KMS-11 (cell line): ENCODE measurements around the gene ZRANB2.

Source experiments
- H2AFZ ChIP-seq: fragments of 200-600 bp; sonication (generic); 2 replicates; pipeline ENCODE4 v1.6.1; 2016; ENCODE audit warnings: antibody characterized with exemption, mixed run types, low read depth
- H3K27ac ChIP-seq: fragments of 200-600 bp; sonication (generic); 2 replicates; pipeline ENCODE4 v1.6.1; 2016; ENCODE audit warnings: mild to moderate bottlenecking, mixed run types
- H3K27me3 ChIP-seq: fragments of 200-600 bp; sonication (generic); 2 replicates; pipeline ENCODE4 v1.6.1; 2017; ENCODE audit warnings: mild to moderate bottlenecking, low read depth, mixed run types, moderate library complexity; ENCODE audit not compliant: insufficient read depth
- H3K36me3 ChIP-seq: fragments of 200-600 bp; sonication (generic); 2 replicates; pipeline ENCODE4 v1.6.1; 2017; ENCODE audit warnings: mild to moderate bottlenecking, mixed run types; ENCODE audit not compliant: insufficient read depth
- H3K4me1 ChIP-seq: fragments of 200-600 bp; sonication (generic); 2 replicates; pipeline ENCODE4 v1.6.1; 2016; ENCODE audit warnings: mild to moderate bottlenecking, low read depth, mixed run types; ENCODE audit not compliant: poor library complexity, severe bottlenecking
- H3K4me2 ChIP-seq: fragments of 200-600 bp; sonication (generic); 2 replicates; pipeline ENCODE4 v1.7.0; 2016; ENCODE audit warnings: mild to moderate bottlenecking, mixed run types
- H3K4me3 ChIP-seq: fragments of 200-600 bp; sonication (generic); IDR thresholded peaks from 2 replicates; pipeline ENCODE4 v1.6.1; 2017; ENCODE audit warnings: low read depth, low read length, mixed read lengths; ENCODE audit not compliant: insufficient read depth
- H3K79me2 ChIP-seq: fragments of 200-600 bp; sonication (generic); 2 replicates; pipeline ENCODE4 v1.6.1; 2016; ENCODE audit warnings: low read depth, mixed run types; ENCODE audit not compliant: insufficient read depth
- H3K9ac ChIP-seq: fragments of 200-600 bp; sonication (generic); 2 replicates; pipeline ENCODE4 v1.6.1; 2016; ENCODE audit warnings: mild to moderate bottlenecking, mixed run types
- H4K20me1 ChIP-seq: fragments of 200-600 bp; sonication (generic); 2 replicates; pipeline ENCODE4 v1.6.1; 2016; ENCODE audit warnings: mild to moderate bottlenecking, mixed run types; ENCODE audit not compliant: insufficient read depth
- TF ChIP-seq, protein P1 (sequence below): fragments of 200-600 bp; sonication (generic); conservative IDR thresholded peaks from 2 replicates; pipeline ENCODE4 v1.6.1; 2017; ENCODE audit warnings: low read depth, mild to moderate bottlenecking, antibody characterized with exemption, low read length, moderate library complexity, mixed read lengths

Gene ZRANB2

DNA sequence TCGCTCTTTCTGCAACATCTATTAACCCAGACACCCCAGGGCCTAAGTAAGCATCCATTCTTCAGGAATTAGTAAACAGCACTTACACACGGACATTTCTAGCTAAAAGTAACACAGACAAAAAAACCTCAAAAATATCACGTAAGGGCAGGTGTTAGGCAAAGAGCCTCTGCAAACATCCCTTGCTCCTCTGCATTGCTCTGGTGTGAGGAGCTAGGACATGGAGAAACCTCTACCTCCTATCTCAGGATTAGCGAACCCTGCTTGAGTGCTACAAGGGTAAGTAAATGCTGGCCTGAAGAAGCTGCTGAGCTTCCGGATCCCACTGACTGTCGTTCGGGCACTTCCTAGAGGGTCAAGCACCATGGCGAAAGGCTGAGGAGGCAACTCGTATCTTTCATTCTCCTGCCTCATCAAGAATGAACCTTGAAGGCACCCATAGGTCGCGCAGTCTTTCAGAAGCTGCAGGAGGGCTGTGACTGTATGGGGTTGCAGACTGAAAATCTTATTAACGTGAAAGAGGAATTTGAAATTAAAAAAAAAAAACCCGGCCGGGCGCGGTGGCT lies 35.3 kb downstream of the ZRANB2 start:
- Histone ChIP-seq H3K4me1 (peaks cover 4% of the 10 kb centered on the region), H3K36me3 (no peaks in the 10 kb centered on the region), H3K27ac (no peak overlapping the region), H4K20me1 (no peaks in the 10 kb centered on the region), H3K79me2 (no peaks in the 10 kb centered on the region), H2AFZ (no peak overlapping the region), H3K4me2 (no peak overlapping the region), H3K9ac (no peak overlapping the region), H3K27me3 (no peaks in the 10 kb centered on the region), H3K4me3 (no peak overlapping the region)
- TF ChIP-seq, protein P1, sequence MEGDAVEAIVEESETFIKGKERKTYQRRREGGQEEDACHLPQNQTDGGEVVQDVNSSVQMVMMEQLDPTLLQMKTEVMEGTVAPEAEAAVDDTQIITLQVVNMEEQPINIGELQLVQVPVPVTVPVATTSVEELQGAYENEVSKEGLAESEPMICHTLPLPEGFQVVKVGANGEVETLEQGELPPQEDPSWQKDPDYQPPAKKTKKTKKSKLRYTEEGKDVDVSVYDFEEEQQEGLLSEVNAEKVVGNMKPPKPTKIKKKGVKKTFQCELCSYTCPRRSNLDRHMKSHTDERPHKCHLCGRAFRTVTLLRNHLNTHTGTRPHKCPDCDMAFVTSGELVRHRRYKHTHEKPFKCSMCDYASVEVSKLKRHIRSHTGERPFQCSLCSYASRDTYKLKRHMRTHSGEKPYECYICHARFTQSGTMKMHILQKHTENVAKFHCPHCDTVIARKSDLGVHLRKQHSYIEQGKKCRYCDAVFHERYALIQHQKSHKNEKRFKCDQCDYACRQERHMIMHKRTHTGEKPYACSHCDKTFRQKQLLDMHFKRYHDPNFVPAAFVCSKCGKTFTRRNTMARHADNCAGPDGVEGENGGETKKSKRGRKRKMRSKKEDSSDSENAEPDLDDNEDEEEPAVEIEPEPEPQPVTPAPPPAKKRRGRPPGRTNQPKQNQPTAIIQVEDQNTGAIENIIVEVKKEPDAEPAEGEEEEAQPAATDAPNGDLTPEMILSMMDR, result no peak

DNA sequence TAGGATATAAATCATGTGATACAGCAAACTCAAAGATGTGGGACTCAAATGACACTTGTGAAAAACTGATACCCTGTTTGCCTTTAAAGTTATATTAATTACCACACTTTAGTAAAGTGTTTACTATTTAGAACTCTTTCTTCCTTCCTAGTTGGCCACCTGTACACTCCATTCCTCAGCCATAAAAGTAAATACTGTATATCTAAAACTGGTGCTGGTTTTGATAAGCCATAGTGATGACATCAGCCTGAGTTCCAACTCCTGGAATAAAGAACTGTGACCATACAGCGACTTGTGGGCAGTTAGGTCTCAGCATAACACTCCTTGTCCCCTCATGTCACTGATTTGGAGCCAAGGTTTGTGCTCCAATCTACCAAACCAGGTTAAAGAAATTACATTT lies 36.0 kb downstream of the ZRANB2 start:
- no peak overlapping the region for H3K4me2 ChIP-seq
- H4K20me1 ChIP-seq, result no peaks in the 10 kb centered on the region
- H3K27me3 ChIP-seq, result no peaks in the 10 kb centered on the region
- no peak overlapping the region for H2AFZ ChIP-seq
- no peak overlapping the region for H3K27ac ChIP-seq
- H3K4me3 ChIP-seq, result no peak overlapping the region
- no peaks in the 10 kb centered on the region for H3K36me3 ChIP-seq
- H3K4me1 ChIP-seq, result peaks cover 3% of the 10 kb centered on the region
- no peak overlapping the region for H3K9ac ChIP-seq
- TF ChIP-seq, protein P1, result no peak
- H3K79me2 ChIP-seq, result no peaks in the 10 kb centered on the region

DNA sequence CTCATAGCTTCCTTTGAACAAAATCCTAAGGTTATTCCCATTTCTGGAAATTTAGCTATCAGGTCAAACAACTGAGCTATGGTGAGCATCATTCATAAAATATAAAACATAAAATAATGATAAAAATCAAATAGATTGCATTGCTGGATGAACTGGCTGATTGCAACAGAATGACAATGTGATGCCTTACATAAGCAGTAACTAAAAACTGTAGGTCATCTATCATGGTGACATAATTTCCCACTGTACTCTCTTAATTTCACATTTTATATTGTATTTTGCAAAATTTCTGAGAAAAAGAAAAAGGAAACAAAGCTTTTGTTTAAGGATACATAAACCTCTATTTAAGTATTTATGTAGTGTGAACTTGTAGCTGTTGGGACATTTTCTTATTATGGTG lies 37.8 kb downstream of the ZRANB2 start:
- Histone ChIP-seq H3K4me2 (no peak overlapping the region), H4K20me1 (no peaks in the 10 kb centered on the region), H3K4me1 (no peaks in the 10 kb centered on the region), H2AFZ (no peak overlapping the region), H3K4me3 (no peak overlapping the region), H3K27ac (no peak overlapping the region), H3K36me3 (no peaks in the 10 kb centered on the region), H3K79me2 (no peaks in the 10 kb centered on the region), H3K27me3 (no peaks in the 10 kb centered on the region), H3K9ac (no peak overlapping the region)
- TF ChIP-seq, protein P1, result no peak

DNA sequence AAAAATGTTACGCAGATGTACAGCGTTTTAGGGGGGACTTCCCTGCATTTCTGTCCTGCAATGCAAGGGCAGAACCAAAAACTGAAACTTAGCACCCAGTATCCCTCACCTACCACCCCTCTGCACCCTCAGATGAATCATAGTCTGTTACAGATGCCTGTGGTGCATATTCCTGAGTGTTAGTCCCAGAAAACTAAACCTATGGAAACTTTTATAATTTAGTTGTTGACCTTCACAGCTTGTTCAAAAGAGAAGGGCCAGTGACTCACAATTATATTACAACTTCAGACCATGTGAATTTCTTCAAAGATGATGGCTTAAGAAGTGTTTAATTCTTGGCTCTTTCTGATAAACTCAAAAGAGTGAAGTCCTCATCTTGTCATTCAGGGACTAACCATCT lies 39.0 kb downstream of the ZRANB2 start:
- no peaks in the 10 kb centered on the region for H3K79me2 ChIP-seq
- TF ChIP-seq, protein P1, result no peak
- H3K9ac ChIP-seq, result no peak overlapping the region

More for the DNA sequence above, 39.0 kb downstream of the ZRANB2 start:
- H3K36me3 ChIP-seq, result no peaks in the 10 kb centered on the region
- no peak overlapping the region for H3K4me3 ChIP-seq
- H3K4me1 ChIP-seq, result no peaks in the 10 kb centered on the region
- no peak overlapping the region for H2AFZ ChIP-seq
- no peaks in the 10 kb centered on the region for H4K20me1 ChIP-seq
- no peaks in the 10 kb centered on the region for H3K27me3 ChIP-seq
- H3K4me2 ChIP-seq, result no peak overlapping the region
- H3K27ac ChIP-seq, result no peak overlapping the region
